Endothelial cell of hepatic sinusoid (primary cell): ENCODE data around the gene FRMD5.
"Not testable (repeated sequence)": the region's sequence is repeated elsewhere in the genome, so short reads cannot be mapped to it uniquely, and the experiment has no call there.

Source experiments
- in situ Hi-C: cut with HindIII; loops from 2 replicates; pipeline ENCODE4 v1.10.0; 2017; ENCODE audit warnings: low sequenced_read_pairs

Gene FRMD5

DNA sequence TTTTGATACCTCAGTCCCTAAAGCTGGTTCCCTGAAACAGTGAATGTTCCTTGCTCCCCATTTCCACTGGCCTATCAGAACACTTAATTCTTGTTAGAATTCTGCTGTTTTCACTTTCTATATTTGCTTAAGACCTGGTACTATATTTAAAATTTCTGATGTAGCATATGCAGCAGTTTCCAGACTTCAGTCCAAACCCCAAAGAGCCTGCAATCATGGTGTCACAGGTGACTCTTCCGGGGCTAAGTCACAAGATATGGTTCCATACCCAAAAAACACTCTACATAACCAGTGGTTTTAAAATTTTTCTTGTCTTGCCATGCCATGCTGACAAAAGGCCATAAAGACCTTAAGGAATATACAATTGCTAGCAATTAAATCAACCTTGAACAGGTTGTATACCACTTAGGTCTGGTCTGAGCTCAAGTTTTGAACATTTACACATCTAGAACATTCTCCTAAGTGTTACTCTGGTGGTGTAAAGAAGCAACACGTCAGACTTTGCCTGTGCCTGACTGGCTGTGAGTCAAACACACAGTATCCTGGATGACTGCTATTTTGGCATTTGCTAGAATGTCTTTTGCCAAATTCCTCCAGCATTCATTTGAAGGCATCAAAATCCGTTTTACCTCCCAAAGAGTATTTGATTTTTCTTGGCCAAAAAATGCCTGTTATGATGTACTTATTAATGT lies 160.0 kb downstream of the FRMD5 start:
- in situ Hi-C loops, result no loop called here

DNA sequence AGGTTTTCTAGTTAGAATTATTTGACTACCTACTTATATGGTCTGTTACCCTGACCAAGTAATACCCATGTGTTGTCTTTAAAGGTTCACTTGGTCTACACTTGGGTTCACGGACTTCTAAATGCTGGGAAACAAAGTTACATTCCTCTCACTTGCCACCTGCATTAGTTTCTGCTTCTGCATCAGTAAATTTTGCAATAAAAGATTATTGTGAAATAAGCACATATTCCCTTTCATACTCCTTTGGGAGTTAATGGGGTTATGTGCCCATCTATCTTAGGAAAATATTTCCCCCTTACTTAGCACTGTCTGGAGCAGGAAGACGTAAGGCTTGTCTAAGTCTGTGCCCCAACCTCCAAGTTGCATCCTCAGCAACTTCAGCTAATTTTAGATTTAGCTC lies 160.7 kb downstream of the FRMD5 start:
- in situ Hi-C loops, result no loop called here

DNA sequence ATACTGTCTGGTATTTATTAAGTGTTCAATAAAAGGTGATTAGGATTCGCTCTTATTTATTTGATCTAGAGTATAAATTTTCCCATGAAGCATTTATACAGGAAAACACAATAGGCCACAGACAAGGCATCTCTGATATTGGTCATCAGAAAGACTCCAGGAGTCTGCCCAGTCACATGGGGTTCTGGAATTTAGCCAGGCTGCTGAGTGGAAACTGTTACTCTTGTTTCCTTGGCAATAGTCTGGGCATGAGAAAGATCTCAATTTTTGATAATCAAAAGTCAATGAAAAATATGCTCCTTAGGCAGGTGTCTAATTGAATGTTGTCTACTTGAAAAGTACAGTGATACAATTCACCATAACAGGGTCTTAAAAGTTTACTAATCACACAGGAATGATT lies 161.2 kb downstream of the FRMD5 start:
- in situ Hi-C loops, result no loop called here

DNA sequence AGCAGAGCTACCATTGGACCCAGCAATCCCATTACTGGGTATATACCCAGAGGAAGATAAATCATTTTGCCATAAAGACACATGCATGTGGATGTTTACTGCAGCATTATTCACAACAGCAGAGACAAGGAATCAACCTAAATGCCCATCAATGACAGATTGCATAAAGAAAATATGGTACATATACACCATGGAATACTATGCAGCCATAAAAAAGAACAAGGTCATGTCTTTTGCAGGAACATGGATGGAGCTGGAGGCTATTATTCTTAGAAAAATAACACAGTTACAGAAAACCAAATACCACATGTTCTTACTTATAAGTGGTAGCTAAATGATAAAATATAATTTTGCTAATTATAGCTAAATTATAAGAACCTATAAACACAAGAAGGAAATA lies 162.3 kb downstream of the FRMD5 start:
- in situ Hi-C loops, result not testable (repeated sequence)

DNA sequence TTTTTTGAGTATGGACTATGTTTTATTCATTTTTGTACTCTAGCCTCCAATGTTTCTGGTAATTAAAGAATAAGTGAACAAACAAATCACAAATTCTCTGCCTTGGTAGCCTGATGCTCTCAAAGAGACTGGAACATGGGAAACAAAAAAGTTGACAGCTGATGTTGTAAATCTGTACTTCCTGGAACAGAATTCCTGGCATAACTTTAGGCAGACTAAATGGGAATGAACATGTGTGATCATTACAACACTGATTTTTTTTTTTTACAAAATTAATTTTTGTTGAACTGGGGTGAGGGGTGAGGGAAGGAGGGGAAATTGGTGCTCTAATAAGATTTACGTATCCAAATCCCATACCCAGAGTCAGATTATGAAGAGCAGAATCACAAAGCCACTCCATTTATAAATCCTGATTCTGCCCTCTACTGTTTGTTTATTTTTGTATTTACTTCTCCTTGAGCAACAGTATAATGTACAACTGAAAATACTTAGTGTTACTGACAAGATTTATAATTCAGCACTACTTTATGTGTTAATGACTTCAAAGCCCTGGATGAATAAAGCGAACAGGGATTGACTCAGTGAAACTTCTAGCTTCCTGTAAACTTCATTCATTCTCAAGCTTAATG lies 165.0 kb downstream of the FRMD5 start:
- in situ Hi-C loops, result no loop called here

DNA sequence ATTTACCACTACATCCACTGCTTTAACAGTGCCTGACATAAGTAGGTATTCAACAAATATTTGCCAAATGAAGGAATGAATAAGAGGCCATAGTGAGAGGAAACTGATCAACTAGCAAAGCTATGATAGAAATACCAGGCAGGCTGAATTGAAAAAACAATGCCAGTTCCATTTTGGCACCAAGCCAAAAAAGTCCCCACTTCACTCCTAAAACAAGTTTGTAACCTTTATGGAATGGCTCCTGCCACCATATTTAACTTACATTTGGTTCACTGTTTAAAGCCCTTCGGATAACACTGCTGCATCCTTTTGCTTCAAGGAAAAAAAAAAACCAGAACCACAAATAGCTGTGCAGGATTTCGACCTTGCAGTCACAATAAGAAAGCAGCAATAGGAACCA lies 166.1 kb downstream of the FRMD5 start:
- in situ Hi-C loops, result no loop called here

DNA sequence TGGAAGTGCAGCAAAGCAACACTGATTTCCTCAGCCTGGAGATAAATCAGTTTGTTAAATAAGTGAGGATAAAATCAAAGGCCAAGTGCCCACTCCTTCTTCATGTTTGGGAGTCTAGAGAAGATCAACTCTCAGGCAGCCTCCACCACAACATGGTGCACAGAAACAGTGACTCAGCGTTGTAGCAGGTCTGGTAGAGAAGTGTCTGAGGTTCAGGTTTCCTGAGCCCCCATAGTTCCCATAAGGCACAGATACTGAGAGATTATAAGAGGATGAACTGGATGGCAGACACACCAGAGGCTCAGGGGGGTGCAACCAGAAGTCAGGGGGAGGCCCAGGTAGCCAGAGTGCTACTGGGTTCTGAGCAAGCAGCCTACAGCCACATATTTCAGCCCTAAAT lies 166.7 kb downstream of the FRMD5 start:
- in situ Hi-C loops, result no loop called here

DNA sequence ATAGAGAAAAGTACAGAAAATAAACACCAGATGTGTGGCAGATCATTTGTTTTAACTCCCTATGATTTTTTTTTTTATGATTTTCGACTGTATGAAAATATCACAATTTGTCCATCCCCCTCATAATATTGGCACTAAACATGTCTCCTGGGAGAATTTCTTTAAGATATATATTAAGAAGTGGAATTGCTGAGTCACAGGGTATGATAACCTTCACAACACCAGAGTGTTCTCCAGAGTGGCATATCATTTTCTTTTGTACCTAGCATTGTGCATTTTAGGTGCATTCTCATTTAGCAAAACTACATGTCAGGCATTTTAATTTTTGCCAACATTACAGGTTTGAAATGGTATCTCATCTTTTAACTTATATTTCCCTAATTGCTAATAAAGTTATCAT lies 170.9 kb downstream of the FRMD5 start:
- in situ Hi-C loops, result no loop called here

DNA sequence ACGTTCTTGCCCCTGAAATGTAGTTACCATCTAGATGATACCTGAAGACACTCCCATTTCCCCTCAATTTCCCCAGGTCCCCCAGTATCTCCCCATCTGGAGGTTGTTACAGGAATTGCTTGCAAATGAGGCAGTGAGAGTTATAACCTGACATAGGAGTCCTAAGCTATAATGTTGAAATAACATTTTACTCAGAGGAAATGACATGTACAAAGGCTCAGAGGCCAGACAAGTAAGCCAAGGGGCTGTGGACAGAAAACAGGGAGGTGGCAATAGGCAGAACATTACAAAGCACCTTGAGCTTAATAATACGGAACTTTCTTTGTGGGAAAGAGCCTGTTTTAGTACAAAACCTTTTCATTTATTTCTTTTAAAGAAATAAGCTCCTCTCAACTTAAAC lies 171.9 kb downstream of the FRMD5 start:
- in situ Hi-C loops, result no loop called here

DNA sequence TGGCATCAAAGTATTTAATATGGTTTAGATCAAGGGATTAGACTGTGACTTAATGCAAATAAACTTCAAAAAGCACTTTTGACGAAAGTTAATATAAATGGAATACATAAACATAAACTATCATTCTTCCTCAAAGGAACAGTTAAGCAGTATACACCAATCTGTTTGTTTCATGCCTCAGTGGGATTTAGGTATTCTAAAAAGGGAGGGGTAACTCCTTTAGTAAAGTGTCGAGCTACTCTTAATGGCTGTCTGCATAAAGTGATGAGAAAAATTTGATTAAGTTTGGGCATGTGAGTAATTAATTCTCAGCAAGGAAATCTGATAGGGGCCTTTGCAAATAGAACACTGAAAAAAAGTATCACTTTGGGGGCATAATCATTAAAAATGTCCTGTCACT lies 176.9 kb downstream of the FRMD5 start:
- in situ Hi-C loops, result no loop called here

DNA sequence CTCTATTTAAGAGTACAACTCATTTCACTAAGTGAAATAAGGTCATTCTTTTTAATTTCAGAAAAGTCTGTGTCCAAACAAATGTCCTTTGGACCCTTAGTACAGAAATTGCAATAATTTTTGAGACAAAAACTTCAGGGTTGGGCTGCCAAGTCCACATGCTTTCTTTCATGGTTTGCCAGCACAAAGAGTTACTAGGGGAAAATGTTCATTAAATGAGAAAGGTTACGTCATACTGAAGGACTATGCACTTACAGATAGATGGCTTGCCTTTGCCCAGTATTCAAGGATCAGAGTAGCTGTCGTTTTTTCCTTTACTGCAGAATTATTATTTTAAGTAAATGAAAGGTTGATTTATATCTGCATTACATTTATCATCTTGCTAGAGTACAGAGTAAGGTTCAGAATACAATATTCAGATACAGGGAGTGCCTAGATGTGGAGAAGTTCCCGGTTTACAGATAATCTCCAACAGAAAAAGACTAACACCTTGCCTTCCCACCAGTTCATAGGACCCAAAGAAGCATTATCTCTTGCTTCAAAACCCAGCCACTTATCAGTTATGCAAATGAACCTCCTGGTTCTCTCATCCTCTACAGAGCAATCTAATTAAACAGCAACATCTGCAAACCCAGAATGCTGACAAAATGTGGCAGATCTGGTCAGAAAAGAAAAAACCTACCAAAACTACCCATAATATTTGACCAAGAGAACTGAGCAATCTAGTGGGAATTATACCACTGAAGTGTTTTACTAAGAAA lies 179.3 kb downstream of the FRMD5 start:
- in situ Hi-C loops, result no loop called here

DNA sequence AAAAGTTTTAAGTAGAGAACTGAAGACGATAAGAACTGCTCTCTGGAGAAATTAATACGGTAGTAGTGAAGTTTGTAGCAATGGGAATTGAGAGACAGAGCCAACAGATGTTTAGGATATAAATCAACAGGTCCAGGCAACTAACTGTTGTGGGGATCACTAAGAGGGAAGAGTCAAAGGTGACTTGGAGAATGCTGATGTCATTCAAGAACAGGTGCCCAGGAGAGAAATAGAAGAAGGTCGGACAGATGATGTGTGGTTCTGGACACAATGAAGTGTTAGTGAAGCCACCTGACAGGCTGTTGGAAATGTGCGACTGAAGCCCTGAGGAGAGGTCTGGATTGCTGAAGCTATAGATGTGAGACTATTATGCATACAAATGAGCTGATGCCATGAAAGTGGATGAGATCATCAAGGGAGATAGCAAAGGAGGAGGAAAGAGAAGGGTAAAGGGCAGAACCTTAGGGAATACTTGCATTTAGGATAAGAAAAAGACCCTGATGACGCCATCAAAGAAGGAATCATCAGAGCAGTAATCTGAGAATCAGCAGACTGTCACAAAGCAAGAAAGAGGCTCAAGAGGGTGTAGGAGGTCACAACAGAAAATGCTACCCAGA lies 183.7 kb downstream of the FRMD5 start:
- in situ Hi-C loops, result no loop called here

DNA sequence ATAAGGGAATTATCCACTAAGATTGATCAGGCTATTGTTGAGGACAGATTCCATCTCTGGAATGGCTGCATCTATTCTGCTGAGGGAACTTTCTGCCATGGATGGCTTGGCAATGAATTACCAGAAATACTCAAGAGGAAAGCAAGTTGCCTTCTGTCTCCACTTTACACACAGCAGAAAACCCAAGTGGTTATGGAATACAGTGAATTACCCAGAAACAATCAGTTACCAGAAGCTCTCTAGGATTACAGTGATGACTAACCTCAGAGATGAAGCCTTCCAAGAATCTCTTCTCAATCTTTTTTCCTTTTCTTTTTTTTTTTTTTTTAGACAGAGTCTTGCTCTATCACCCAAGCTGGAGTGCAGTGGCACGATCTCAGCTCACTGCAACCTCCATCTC lies 185.0 kb downstream of the FRMD5 start:
- in situ Hi-C loops, result no loop called here

DNA sequence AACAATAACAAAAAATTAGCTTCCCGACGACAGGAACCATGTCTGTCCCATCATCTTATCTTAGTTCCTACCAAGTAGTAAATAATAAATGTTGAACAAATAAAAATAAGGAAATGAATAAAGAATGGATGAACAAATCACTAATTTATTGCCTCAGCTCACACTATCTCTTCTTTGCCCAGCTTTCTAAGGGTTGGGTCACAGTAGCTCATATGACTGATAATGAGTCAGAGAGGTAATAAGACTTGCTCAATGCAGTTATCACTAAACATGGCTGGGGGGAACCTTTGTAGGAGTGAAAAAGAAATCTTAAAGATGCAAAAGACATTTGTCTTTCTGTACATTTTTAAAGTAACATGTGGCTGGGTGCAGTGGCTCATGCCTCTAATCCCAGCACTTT lies 186.0 kb downstream of the FRMD5 start:
- in situ Hi-C loops, result no loop called here

DNA sequence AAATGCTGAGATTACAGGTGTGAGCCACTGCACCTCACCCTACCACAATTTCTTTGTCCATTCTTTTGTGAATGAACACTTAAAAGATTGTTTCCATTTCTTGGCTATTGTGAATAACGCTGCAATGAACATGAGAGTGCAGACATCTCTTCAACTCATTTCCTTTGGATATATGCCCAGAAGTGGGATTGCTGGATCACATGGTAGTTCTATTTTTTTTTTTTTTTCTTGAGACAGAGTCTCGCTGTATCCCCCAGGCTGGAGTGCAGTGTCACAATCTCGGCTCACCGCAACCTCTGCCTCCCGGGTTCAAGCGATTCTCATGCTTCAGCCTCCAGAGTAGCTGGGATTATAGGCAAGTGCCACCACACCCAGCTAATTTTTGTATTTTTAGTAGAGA lies 194.8 kb downstream of the FRMD5 start:
- in situ Hi-C loops, result not testable (repeated sequence)

DNA sequence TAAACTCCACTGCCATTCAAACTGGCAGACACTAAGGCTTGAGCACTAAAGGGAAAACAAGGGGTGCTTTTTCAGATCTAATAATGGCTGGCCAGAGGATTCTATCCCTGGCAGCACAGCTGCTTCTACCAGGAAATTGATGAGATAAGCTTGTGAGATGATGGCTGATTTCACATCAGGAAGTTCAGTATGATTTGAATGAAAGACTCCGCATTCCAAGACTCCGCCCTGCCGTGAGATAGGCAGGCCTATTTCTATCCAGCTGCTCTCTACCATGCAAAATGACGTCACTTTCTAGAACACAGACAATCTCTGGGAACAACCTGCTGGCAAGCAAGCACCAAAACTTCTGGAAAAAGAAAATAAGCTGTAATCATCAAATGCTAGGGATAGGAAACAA lies 196.5 kb downstream of the FRMD5 start:
- in situ Hi-C loops, result loop anchor here (5.0 kb wide), 1 partner anchor 59 kb away; no protein-coding TSS in a partner anchor

DNA sequence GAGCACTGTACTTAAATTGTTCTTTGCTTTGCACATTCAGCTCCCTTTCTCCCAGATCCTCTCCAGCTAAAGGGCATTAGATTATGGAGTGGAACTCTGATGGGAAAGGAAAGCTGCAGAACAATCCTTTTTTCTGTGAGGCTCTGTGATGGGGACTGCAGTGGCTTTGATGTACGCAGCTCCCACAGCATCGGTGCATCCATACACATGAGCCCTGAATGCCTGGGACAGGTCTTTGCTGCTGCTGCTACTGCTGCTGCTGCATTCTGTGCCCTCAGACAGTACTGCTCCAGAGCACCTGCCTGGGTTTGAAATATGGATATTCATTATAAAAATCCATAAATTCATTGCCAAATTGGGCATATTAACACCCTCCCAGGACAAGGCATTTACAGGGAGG lies 203.9 kb downstream of the FRMD5 start:
- in situ Hi-C loops, result no loop called here

DNA sequence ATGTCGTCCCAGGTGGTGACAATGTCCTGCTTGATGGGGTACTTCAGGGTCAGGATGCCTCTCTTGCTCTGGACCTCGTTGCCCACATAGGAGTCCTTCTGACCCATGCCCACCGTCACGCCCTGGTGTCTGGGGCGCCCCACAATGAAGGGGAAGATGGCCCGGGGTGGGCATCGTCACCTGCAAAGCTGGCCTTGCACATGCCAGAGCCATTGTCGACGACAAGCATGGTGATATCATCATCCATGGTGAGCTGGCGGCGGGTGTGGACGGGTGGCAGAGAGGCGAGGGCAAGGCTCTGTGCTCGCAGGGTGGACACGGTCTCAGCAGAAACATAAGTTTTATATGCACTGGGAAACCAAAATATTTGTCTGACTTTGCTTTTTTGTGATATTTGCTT lies 205.1 kb downstream of the FRMD5 start:
- in situ Hi-C loops, result loop anchor here (5.0 kb wide), 1 partner anchor 88 kb away; no protein-coding TSS in a partner anchor

DNA sequence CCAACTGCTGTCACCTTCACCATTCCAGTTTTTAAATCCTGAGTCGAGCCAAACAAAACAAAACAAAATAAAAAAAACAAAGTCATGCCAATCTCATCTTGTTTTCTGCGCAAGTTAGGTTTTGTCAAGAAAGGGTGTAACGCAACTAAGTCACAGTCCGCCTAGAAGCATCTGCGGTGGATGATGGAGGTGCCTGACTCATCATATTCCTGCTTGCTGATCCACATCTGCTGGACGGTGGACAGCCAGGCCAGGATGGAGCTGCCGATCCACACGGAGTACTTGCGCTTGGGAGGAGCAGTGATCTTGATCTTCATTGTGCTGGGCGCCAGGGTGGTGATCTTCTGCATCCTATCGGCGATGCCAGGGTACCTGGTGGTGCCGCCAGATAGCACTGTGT lies 206.2 kb downstream of the FRMD5 start:
- in situ Hi-C loops, result loop anchor here (5.0 kb wide), 1 partner anchor 87 kb away; no protein-coding TSS in a partner anchor

DNA sequence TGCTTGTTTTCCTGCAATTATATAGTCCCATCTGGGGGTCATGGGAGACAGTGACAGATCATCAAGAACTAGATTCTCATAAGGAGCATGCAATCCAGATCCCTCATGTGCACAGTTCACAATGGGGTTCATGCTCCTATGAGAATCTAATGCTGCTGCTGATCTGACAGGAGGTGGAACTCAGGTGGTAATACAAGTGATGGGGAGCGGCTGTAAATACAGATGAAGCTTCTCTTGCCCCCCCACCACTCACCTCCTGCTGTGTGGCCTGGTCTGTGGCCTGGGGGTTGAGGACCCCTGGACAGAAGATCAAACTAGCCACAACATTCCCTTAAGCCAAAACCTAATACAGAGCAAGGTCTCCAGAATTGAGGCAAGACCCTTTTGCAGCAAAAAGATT lies 207.1 kb downstream of the FRMD5 start:
- in situ Hi-C loops, result loop anchor here (5.0 kb wide), 1 partner anchor 86 kb away; no protein-coding TSS in a partner anchor

DNA sequence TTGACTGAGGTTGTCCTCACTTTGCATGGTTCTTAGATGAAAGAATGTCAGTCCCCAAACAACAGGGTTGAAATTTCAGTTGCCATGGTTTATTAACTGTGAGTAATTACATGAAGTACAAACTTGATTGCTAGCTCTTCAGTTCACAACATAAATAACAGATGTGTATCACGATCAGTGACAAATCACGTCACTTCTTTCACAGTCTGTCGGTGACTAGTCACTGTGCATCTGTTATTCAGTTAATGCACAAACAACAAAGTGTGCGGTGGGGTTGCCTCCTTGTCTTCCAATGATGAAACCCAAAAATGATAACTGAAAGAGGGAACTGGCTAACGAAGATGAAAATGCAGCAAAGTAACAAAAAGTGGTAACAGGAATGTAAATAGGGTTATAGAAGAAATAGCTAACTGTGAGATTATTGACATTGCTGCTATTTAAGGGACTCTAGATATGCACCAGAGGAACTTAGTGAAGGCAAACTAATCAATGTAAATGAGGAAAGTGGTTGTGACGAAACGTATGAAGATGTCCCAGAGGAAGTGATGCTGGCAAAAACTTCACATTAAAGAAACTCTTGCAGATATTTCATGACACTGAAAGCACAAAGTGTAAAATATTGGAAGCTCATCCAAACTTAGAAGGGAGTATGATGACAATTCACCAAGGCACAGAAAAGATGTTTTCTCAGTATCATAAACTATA lies 208.9 kb downstream of the FRMD5 start:
- in situ Hi-C loops, result loop anchor here (5.0 kb wide), 1 partner anchor 84 kb away; no protein-coding TSS in a partner anchor
